ENCODE results near the gene PCDH15. TPM values are rescaled to one million over a fixed set of nuclear protein-coding genes. Genes with fewer than 3 reads are reported as not detected.

PCDH15 gene
- 0.12 TPM in 1 of 3 replicates, not detected in the others for total RNA-seq
- long read RNA-seq = 0 reads

- Mint-ChIP-seq H3K4me1 (ENCODE audit: low read depth) (peaks cover 14% of the 10 kb centered on the region), H3K9me3 (ENCODE audit: low read depth) (no peaks in the 10 kb centered on the region), H3K36me3 (ENCODE audit: low read depth) (no peaks in the 10 kb centered on the region), H3K27ac (ENCODE audit: unreplicated experiment) (no peak within 1 kb of the TSS), H3K4me3 (ENCODE audit: unreplicated experiment) (no peak within 1 kb of the TSS), H3K27me3 (ENCODE audit: low read depth) (no peaks in the 10 kb centered on the region)
- DNase-seq (ENCODE audit: low spot score) = no peak
- TF ChIP-seq CTCF (IDR thresholded peaks at IDR 0.05) = peak; percentile 75
These were observed at the start of gene PCDH15 for GRCh38 chr10:54800741-54801421. TSS of gene PCDH15 (minus strand) at chr10:54801231. CDS start at chr10:54664262, 136,969 bp downstream.

GRCh38 chr10:54843932-54844331 lies 42.9 kb upstream of the PCDH15 start:
- Mint-ChIP-seq H3K27me3 (ENCODE audit: low read depth) (no peaks in the 10 kb centered on the region), H3K27ac (ENCODE audit: unreplicated experiment) (no peak overlapping the region), H3K9me3 (ENCODE audit: low read depth) (peaks cover 11% of the 10 kb centered on the region), H3K36me3 (ENCODE audit: low read depth) (peaks cover 2% of the 10 kb centered on the region), H3K4me1 (ENCODE audit: low read depth) (no peaks in the 10 kb centered on the region), H3K4me3 (ENCODE audit: unreplicated experiment) (no peak overlapping the region)
- DNase-seq (ENCODE audit: low spot score) = no peak
- TF ChIP-seq CTCF (IDR thresholded peaks at IDR 0.05) = no peak

- H3K4me1 Mint-ChIP-seq (ENCODE audit: low read depth) = no peaks in the 10 kb centered on the region
- no peak overlapping the region for H3K4me3 Mint-ChIP-seq (ENCODE audit: unreplicated experiment)
- peaks cover 2% of the 10 kb centered on the region for H3K36me3 Mint-ChIP-seq (ENCODE audit: low read depth)
- H3K27me3 Mint-ChIP-seq (ENCODE audit: low read depth) = no peaks in the 10 kb centered on the region
- H3K9me3 Mint-ChIP-seq (ENCODE audit: low read depth) = peaks cover 15% of the 10 kb centered on the region
- no peak for TF ChIP-seq CTCF (IDR thresholded peaks at IDR 0.05)
- no peak overlapping the region for H3K27ac Mint-ChIP-seq (ENCODE audit: unreplicated experiment)
- DNase-seq (ENCODE audit: low spot score) = no peak
These were observed 42.1 kb upstream of the PCDH15 start for GRCh38 chr10:54843085-54843646.

- DNase-seq (ENCODE audit: low spot score) = no peak
- TF ChIP-seq CTCF (IDR thresholded peaks at IDR 0.05) = no peak
- Mint-ChIP-seq H3K36me3 (ENCODE audit: low read depth) (peaks cover 2% of the 10 kb centered on the region), H3K9me3 (ENCODE audit: low read depth) (peaks cover 15% of the 10 kb centered on the region), H3K4me3 (ENCODE audit: unreplicated experiment) (no peak overlapping the region), H3K27me3 (ENCODE audit: low read depth) (no peaks in the 10 kb centered on the region), H3K27ac (ENCODE audit: unreplicated experiment) (no peak overlapping the region), H3K4me1 (ENCODE audit: low read depth) (no peaks in the 10 kb centered on the region)
These were observed 36.4 kb upstream of the PCDH15 start for GRCh38 chr10:54837479-54837878.

- no peak overlapping the region for H3K27ac Mint-ChIP-seq (ENCODE audit: unreplicated experiment)
- H3K4me3 Mint-ChIP-seq (ENCODE audit: unreplicated experiment) = no peak overlapping the region
- no peak for DNase-seq (ENCODE audit: low spot score)
- no peaks in the 10 kb centered on the region for H3K9me3 Mint-ChIP-seq (ENCODE audit: low read depth)
- no peaks in the 10 kb centered on the region for H3K36me3 Mint-ChIP-seq (ENCODE audit: low read depth)
- no peaks in the 10 kb centered on the region for H3K4me1 Mint-ChIP-seq (ENCODE audit: low read depth)
- TF ChIP-seq CTCF (IDR thresholded peaks at IDR 0.05) = no peak
- H3K27me3 Mint-ChIP-seq (ENCODE audit: low read depth) = no peaks in the 10 kb centered on the region
These were observed 32.0 kb upstream of the PCDH15 start for GRCh38 chr10:54833029-54833428.
